ENCODE results near the gene DAPK1. TPM values are rescaled to one million over a fixed set of nuclear protein-coding genes. Genes with fewer than 3 reads are reported as not detected.

Gene DAPK1
- total and polyA plus RNA-seq, 10 of the 15 experiments (the other 5 are each of a cell fraction or from before 2014, with no cell fraction given): 8.2 to 94.7 (median 51.6) TPM

DNA sequence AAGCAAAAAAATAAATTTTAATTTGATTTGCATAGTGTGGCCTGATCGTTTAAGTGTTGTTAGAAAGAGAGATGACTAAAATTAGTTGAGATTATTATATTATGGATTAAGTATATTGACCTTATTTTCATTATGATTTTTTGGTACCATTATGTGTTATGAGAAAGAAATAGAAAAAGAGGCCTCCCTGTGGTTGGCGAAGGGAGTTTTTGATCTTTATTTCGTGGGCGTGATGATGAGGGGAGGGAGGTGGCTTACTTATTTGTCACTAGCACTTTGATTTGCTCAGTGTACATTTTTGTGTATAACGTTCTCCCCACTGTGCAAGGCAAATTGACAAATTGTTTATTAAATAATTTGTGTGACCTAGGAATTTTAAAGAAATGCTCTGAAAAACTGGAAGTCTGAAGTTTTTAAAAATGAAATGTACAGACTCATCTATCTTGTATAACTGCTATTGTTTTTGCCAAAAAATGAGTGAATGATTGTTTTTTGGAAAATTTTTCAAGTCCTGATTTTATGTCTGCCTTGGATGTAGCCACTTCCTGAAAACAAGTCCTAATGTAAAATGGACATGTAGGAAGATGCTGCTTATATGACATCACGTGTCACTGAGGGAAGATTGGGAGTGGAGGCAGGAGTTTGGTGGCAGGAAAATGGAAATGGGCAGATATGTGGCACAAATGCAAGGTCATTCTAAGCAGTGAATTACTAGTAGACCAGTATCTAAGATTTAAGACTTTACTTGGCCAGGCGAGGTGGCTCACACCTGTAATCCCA, 3.0 kb downstream of the DAPK1 start (continued):
- TF ChIP-seq, protein P1, sequence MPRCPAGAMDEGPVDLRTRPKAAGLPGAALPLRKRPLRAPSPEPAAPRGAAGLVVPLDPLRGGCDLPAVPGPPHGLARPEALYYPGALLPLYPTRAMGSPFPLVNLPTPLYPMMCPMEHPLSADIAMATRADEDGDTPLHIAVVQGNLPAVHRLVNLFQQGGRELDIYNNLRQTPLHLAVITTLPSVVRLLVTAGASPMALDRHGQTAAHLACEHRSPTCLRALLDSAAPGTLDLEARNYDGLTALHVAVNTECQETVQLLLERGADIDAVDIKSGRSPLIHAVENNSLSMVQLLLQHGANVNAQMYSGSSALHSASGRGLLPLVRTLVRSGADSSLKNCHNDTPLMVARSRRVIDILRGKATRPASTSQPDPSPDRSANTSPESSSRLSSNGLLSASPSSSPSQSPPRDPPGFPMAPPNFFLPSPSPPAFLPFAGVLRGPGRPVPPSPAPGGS (IDR thresholded peaks at IDR 0.05; ENCODE audit: borderline replicate concordance, insufficient read depth, low read depth, low read length, poor library complexity, severe bottlenecking): peak; percentile 16
- TF ChIP-seq SMC3 (IDR thresholded peaks at IDR 0.05; ENCODE audit: borderline replicate concordance, low read length) (peak; percentile 15; the same call in 1 of the 2 replicates), IKZF1 (conservative IDR thresholded peaks at IDR 0.05) (0 out of 2 replicates have a peak, but pooled peaks have one; percentile 15), BCL11A (IDR thresholded peaks at IDR 0.05; ENCODE audit: low read depth, low read length) (no peak), HCFC1 (IDR thresholded peaks at IDR 0.05; ENCODE audit: low read length) (no peak), NFIC (IDR thresholded peaks at IDR 0.05; ENCODE audit: low read depth, low read length) (peak; percentile 69), TCF7 (IDR thresholded peaks at IDR 0.05; ENCODE audit: borderline replicate concordance) (0 out of 2 replicates have a peak, but pooled peaks have one; percentile 32), IKZF2 (IDR thresholded peaks at IDR 0.05) (peak in 1 of 2 experiments; percentile 3; a peak in 1 of 4 replicates), RUNX3 (IDR thresholded peaks at IDR 0.05; ENCODE audit: low read length) (peak; percentile 89), EP300 (IDR thresholded peaks at IDR 0.05; ENCODE audit: borderline replicate concordance in 1 of 2, control insufficient read depth in 1 of 2, low read depth in 2 of 2, low read length in 2 of 2) (peak in 1 of 2 experiments; percentile 22; a peak in 2 of 4 replicates), ASH2L (IDR thresholded peaks at IDR 0.05; ENCODE audit: borderline replicate concordance, low read depth) (no peak), RB1 (IDR thresholded peaks at IDR 0.05; ENCODE audit: borderline replicate concordance) (no peak), EGR1 (IDR thresholded peaks at IDR 0.05; ENCODE audit: borderline replicate concordance in 1 of 2, low read depth in 2 of 2, low read length in 2 of 2) (peak in 1 of 2 experiments; percentile 60; a peak in 2 of 3 replicates), RAD21 (IDR thresholded peaks at IDR 0.05; ENCODE audit: insufficient read depth, low read depth, low read length) (peak; percentile 30; the same call in 1 of the 2 replicates), MTA2 (IDR thresholded peaks at IDR 0.05; ENCODE audit: low read depth) (peak; percentile 38), MXI1 (IDR thresholded peaks at IDR 0.05; ENCODE audit: low read depth, low read length) (no peak), NFYA (IDR thresholded peaks at IDR 0.05; ENCODE audit: borderline replicate concordance, low read depth, low read length) (no peak), CREM (IDR thresholded peaks at IDR 0.05; ENCODE audit: low read depth) (peak; percentile 24; the same call in 1 of the 2 replicates), NFYB (IDR thresholded peaks at IDR 0.05; ENCODE audit: insufficient read depth, low read depth, low read length) (no peak)
- TF ChIP-seq, protein P2, sequence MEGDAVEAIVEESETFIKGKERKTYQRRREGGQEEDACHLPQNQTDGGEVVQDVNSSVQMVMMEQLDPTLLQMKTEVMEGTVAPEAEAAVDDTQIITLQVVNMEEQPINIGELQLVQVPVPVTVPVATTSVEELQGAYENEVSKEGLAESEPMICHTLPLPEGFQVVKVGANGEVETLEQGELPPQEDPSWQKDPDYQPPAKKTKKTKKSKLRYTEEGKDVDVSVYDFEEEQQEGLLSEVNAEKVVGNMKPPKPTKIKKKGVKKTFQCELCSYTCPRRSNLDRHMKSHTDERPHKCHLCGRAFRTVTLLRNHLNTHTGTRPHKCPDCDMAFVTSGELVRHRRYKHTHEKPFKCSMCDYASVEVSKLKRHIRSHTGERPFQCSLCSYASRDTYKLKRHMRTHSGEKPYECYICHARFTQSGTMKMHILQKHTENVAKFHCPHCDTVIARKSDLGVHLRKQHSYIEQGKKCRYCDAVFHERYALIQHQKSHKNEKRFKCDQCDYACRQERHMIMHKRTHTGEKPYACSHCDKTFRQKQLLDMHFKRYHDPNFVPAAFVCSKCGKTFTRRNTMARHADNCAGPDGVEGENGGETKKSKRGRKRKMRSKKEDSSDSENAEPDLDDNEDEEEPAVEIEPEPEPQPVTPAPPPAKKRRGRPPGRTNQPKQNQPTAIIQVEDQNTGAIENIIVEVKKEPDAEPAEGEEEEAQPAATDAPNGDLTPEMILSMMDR (IDR thresholded peaks at IDR 0.05 in 2 of 3, conservative IDR thresholded peaks at IDR 0.05 in 1 of 3; ENCODE audit: control insufficient read depth in 2 of 3, extremely low read depth in 1 of 3, insufficient read depth in 1 of 3, low read depth in 3 of 3, low read length in 3 of 3): 0 out of 6 replicates have a peak, but pooled peaks have one; percentile 2 to 16 (median 12)
- TF ChIP-seq, protein P3, sequence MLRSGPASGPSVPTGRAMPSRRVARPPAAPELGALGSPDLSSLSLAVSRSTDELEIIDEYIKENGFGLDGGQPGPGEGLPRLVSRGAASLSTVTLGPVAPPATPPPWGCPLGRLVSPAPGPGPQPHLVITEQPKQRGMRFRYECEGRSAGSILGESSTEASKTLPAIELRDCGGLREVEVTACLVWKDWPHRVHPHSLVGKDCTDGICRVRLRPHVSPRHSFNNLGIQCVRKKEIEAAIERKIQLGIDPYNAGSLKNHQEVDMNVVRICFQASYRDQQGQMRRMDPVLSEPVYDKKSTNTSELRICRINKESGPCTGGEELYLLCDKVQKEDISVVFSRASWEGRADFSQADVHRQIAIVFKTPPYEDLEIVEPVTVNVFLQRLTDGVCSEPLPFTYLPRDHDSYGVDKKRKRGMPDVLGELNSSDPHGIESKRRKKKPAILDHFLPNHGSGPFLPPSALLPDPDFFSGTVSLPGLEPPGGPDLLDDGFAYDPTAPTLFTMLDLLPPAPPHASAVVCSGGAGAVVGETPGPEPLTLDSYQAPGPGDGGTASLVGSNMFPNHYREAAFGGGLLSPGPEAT (IDR thresholded peaks at IDR 0.05; ENCODE audit: low read depth): peak; percentile 52; the same call in 1 of the 2 replicates
